Femur (tissue), 1 donor: Measurements from ENCODE around the gene EXOSC2.
"Not testable (repeated sequence)": the region's sequence is repeated elsewhere in the genome, so short reads cannot be mapped to it uniquely, and the experiment has no call there.

ENCODE experiments used
- DNase-seq: peaks from one replicate; pipeline ENCODE4 v3.0.0-alpha.2; 2017

Gene EXOSC2

DNA sequence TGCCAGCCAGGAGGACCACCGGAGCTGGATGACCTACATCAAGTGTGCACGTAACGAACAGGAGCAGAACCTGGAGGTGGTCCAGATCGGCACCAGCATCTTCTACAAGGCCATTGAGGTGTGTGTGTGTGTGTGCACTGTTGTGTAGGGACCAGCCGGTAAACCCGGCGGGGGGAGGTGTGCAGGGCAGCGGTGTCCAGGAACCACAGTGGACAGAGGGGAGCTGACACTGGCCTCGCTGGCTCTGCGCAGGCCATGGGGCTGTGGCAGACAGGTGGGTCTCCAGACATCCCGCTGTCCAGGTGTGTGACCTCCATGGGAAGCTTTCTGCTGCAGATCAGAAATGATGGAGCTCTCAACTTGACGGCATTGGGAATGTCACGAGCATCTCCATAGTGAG, 25.4 kb upstream of the EXOSC2 start:
- DNase-seq: no peak

DNA sequence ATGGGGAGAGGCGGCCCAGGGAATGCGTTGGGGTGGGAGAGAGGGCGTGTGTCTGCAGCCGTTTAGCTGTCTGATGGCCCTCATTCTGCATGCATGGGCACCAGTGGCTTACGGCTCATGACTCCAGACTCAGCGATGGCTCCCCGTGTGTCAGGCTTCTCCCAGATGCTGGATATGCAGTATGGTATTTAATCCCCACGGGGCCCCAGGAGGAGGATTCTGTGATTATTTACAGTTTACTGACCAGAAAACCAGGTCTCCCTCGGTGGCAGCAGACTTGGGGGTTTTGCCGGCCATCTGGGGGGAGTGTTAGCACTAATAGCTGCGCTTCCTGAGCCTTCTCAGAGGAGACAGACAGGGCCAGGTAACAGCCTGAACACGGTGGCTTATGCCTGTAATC, 24.9 kb upstream of the EXOSC2 start:
- no peak for DNase-seq

DNA sequence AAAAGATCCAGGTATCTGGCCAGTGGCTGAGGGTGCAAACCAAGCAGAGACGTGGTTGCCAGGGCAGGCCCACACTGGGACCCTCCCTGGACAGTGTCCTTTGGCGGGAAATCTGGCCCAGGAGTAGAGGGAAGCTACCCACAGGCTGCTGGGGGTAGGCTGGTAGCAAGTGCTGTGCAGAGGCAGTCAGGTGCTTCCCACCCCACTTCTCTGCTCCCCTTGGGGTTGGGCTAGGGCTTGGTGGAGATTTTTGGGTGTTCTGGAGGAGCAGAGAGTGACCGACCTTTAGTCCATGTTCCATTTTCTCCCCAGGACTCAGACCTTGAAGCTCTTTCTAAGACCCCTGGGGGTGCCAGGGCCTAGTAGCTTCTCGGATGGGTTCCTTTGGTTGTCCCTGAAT, 23.6 kb upstream of the EXOSC2 start:
- no peak for DNase-seq

DNA sequence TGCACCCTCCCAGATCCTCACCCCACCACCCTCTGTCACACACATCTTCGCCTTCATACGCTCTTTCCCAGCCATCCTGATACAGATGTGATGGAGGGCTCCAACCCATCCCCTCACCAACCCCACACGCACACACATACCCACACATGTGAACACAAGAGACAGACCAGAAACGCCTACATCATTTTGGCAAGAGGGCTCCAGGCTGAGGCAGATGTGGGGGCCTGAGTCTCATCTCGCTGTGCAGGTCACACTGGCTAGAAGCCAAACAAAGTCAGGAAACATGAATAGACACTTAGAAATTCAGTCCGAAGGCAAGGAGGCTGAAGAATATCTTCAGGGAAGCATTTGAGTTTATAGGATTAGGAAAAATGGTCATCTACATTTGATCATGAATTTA, 22.9 kb upstream of the EXOSC2 start:
- DNase-seq: no peak

DNA sequence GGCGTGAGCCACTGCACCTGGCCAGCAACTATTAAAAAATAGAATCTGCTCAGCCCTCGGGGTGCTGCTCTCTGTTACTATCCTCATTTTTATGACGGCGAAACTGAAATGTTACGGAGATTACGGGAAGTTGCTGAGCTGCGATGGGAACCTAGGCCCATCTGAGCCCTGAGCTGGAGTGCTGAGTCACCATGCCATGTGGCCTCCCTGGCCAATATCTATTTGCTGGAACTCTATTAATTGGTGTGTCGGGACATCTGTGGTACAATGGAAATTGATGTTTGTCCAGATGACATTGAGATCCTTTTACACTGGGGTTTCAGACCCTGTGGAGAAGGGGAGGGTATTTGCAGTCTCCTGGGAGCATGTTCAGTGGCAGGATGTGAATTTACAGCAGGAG, 21.1 kb upstream of the EXOSC2 start:
- DNase-seq: no peak

DNA sequence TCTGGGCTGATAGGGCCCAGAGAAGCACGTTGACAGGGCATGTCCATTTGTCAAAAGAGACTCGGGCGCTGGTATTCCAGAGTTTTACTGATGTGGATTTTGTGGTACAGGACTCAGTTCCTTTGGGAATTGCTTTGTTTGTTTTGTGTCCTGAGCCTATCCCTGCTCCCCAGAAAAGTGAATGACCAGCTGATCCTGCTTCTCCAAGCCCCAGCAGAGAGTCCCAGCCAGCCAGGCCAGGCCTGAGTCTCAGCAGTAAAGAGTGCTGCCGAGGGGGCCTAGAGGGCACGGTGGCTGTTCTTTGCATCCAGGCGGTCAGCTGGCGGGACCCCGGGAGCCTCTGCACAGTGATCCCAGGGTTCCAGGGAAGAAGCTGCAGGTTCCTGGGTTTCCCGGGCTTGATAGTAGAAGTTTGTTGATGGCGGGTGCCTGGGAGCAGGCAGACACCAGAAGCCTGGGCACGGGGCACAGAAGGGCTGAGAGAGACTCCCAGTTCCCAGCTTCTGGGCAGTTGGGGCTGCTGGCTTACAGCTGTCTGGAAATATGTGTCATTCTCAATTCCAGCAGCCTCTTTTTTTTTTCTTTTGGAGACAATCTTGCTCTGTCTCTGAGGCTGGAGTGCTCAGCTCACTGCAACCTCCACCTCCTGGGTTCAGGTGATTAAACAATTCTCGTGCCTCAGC, 20.5 kb upstream of the EXOSC2 start:
- DNase-seq: no peak

DNA sequence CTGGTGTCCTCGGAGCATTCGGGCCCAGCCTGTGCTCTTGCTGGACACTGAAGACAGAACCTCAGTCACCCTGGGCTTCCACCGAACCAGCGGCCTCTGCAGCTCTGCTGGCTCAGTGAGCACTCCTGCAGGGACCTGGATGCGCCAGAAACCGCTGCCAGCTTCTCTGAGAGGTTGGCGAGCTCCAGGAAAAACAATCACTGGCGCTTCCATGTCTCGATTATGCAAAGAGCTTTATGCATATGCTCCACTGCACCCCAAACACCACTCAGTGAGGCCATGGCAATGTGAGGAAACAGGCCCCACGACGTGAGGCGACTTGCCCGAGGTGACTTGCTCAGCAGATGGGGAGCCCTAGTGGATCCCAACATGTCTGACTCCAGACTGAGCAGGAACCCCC, 18.2 kb upstream of the EXOSC2 start:
- no peak for DNase-seq

DNA sequence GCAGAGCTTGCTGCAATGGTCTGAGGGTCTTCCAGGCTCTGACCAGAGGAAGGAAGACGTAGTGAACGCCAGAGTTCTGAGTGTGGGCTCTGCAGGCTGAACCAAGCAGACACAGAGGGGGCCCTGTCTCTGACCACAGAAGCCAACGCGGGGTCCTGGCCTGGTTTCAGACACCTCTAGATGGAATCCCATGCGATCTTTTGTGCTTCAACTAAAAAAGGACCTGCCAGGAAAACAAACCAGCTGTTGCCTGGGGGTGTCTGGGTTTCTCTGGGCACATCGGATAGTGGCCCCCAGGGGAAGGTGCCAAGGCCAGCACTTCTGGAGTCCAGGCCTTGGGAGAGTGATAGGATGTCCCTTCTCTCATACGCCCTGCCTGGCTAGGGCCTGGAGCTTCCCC, 16.3 kb upstream of the EXOSC2 start:
- no peak for DNase-seq

DNA sequence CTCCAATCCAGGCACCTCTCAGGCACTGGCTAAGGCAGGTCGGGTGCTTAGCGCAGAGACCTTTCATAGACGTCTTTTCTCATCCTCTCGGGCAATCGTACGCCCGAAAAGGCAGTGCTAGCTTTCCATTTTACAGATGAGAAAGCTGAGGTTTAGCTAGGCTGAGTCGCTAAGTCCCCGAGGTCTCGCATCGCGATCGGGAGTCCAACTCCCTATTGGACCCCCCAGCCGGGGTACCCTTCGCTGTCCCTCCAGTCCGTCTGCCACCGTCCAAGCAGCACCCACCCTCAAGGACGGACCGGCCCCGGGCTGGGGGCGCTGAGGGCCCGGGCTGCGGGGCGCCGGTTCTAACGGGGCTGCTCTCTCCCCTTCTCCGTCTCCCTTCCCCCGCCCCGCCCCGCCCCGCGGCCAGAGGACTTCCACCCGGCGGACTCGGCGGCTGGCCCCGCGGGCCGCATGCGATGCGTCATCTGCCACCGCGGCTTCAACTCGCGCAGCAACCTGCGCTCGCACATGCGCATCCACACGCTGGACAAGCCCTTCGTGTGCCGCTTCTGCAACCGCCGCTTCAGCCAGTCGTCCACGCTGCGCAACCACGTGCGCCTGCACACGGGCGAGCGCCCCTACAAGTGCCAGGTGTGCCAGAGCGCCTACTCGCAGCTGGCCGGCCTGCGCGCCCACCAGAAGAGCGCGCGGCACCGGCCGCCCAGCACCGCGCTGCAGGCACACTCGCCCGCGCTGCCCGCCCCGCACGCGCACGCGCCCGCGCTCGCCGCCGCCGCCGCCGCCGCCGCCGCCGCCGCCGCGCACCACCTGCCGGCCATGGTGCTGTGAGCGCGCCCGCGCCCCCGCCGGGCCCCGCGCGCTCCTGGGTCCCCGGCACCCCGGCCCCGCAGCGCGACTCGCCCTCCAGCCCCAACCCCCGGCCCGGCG, 12.5 kb upstream of the EXOSC2 start:
- DNase-seq: peak; percentile 78

DNA sequence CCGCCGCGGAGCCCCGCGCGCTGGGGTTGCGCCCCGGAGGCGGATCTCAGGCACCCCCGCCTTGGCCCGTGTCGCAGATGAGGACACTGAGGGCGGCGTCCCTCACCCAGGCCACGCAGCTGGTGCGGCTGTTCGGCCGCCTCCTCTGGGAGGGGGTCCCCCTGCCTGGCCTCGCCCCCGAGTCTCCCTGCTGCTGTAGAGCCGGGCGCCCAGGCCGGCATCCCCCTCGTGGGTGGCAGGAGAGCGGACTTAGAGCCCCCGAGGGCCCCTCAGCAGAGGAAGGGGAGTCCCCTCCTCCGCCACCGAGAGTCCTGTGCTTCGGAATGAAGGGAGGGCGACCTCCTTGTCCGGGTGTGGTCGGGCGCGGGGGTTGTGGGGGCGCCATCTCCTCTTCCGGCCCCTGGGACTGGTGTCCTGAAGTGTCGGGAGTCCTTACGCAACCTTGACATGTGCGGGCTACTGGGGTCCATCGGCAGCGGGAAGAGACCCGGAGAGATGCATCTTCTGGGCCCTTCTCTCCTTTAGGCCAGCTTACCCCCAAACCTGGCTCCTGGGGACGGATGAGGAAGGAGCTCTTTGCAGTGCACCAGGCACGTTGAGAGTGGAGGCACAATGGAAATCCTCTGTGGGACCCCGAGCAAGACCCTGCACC, 11.7 kb upstream of the EXOSC2 start:
- no peak for DNase-seq

DNA sequence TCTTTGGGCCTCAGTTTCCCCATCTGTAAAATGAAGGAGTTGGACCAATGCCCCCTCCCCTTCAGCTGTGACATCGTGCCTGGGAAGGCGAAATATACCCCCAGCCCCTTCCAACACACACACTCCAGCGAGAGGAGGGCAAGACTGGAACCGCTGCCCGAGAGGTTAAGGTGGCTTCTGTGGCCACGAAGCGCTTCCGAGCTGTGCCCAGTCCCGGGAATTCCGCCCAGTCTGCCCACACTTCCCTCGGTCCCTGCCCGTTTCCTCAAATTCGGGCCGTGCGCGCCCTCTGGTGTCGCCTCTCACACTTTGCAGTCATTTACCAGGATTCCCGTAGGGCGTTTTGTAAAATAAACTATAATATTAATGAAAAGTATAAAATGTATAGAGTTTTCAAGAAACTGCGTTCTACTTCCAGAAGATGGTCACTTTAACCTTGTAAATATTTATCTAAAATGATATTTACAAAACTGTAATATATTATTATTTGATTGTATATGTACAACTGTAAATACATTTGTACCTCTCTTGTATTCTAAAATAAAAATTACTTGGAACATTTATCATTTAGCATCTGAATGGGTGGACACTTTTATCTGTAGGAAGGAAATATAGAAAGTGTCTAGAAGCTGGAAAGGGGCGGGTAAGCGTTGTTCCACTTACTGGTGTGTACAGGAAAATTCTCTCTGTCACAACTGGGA, 11.0 kb upstream of the EXOSC2 start:
- DNase-seq: peak; percentile 78

DNA sequence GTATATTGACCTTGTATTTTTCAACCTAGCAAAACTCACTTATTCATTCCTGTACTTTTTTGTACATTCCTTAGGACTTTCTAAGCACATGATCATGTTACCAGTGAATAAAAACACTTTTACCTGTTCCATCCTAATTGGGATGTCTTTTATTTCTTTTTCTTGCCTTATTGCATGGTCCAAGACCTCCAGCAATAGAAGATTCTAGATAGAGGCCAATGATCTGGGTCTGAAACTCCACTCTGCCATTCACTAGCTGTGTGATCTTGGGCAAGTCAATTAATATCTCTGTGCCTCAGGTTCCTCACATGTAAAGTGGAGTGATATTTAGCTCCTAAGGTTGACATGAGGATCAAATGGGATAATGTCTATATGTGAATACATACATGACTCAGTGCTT, 8.5 kb upstream of the EXOSC2 start:
- DNase-seq: no peak

DNA sequence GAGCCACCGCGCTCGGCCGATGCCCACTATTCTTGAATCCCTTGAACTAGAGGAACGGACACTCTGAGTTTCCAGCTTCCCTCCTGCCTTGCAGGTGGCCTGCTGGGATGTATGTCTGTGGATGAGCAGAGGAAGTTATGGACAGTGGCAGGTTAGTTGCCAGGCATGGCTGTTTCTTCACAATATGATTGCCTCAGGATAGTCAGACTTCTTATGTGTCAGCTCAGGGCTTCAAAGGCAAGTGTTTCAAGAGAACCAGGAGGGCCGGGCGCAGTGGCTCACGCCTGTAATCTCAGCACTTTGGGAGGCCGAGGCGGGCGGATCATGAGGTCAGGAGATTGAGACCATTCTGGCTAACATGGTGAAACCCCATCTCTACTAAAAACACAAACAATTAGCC, 7.6 kb upstream of the EXOSC2 start:
- not testable (repeated sequence) for DNase-seq

DNA sequence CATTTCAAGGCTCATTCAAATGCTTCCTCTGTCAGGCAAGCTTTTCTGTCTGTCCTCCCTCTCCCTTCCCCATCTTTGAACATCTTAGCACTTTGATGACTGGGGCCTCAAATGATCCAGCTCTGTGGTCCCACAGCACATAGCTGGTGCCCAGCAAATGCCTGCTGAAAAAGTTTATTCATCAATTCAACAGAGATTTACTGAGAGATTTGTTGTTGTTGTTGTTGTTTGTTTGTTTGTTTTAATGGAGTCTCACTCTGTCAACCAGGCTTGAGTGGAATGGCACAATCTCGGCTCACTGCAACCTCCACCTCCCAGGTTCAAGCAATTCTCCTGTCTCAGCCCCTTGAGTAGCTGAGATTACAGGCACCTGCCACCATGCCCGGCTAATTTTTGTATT, 6.0 kb upstream of the EXOSC2 start:
- DNase-seq: no peak

DNA sequence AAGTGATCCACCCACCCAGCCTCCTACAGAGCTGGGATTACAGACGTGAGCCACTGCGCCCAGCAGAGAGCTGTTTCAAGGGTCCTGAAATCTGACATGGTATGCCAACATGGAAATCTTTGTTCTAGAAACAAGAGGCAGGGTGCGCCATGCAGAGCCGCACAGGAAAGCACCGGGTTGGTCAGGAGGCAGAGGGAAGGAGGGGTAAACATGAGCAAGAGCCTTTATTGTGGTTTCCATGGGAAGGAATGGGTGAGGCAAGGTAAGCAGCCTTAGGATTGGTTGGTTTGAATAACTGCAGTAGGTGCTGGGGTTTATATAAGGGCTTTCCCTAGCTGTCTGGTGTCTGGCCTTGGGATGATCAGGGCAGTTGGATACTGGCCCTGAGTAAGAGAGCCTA, 5.5 kb upstream of the EXOSC2 start:
- no peak for DNase-seq

DNA sequence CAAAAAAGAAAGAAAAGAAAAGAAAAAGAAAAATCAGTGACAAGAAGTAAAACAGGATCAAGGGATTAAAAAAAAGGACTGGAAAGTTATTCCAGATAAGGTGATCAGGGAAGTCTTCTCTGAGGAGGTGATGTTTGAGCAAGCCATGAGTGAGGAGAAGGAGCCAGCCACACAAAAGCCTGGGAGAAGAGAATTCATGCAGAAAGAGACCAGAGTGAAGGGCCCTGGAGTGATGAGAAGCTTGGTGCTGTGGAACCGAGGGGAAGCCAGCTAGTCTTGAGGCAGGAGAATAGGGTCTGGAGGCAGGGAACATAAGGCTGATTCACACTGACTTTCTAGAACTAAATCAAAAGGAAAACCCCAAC, 4.0 kb upstream of the EXOSC2 start:
- no peak for DNase-seq

DNA sequence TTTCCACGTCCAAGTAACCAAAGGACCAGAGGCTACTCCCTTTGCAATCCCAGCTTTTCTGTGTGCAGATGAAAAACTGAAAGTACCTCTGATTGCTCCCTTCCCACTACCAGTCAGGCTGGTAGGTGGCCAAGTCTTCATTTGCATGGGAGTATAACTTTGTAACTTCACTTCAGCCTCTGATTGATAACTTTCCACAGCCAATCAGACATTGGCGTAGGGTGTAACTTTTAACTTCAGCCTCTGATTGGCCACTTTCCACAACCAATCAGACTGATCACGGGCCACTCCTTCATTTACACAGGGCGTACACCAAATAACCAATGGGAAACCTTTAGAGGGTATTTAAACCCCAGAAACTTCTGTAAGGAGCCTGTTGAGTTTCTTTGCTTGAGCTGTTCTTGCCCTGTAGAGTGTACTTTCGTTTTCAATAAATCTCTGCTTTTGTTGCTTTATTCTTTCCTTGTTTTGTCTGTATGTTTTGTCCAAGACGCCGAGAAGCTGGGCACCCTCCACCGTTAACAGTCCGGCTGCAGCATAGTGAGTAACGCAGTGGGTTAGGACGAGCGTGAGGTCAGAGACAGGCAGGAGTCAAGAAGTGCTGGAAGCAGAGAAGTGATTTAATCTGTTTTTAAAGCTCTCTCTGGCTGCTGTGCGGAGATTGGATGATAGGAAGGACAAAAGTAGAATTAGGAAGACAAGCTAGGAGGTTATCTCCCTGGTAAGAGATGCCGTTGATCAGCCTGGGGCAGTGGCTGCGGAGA, 3.5 kb upstream of the EXOSC2 start:
- DNase-seq: peak; percentile 71

DNA sequence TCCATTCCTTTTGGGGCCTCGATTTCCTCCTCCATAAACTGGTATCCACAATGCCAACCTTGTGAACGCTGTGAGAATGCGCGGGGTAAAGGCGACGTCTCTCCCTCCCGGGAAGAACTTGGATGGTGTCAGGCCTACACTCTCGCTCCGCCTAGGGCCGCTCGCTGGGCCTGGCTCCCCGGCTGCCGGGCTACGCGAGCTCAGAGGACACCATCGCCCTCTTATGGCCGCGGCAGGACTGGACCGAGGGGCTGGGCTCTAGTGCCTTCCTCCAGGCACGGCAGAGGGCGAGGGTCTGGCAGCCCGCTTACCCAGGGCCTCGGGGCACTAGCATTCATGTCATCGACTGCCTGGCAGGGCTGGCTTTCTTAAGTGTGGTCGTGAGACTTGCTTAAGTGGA, 1.3 kb upstream of the EXOSC2 start:
- DNase-seq: peak; percentile 52

DNA sequence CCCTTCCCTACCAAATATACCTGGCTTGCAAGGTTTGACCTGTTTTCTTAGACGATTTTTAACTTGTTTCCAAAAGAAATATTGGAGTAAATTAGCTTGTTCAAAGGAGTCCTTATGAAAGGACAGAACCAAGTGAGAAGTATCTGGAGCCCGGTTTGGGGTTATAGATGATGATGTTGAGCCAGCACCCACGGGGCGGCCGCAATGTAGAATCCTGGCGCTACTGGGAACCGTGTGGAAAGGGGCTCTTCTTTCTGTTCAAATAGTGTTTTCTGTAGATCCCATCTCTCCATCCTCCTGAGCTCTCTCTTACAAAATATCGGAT, 517 bp upstream of the EXOSC2 start:
- no peak for DNase-seq

DNA sequence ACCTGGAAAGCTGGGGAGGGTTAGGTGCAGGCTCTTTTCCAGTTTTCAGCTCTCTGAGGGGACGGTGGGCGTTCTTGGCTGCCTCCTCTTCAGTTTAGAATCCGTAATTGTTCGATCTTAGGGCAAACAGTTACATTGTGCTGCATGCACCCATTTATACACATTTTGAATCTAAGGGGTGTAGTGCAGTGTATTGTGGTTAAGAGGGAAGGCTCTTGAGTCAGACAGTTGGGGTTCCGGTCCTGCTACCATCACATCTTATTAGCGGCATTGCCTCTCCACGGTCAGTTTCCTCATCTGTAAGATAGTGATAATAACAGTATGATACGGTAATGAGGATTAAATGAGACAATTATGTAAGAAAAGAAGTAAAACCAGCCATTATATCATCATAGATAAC, 625 bp downstream of the EXOSC2 start:
- DNase-seq: no peak

DNA sequence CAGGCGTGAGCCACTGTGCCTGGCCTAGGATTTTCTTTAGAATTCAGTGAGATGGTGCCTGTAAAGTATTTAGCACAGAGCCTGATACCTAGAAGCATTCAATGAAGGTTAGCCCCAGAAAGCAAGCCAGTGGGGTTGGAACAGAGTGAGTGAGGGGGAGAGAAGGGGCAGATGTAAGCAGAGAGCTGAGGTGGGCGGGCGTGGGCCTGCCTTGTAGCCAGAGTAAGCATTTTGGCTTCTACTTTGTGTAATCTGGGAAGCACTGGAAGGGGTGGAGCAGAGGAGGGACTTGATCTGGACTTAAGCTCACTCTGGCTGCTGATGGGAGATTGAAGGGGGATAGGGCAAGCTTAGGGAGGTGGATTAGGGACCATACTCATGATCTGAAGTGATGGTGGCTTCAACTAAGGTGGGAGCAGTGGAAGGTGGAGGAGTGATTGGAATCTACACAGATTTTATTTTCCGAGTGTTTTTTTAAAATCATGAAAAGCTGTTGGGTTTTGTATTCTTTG, 2.6 kb downstream of the EXOSC2 start:
- no peak for DNase-seq

DNA sequence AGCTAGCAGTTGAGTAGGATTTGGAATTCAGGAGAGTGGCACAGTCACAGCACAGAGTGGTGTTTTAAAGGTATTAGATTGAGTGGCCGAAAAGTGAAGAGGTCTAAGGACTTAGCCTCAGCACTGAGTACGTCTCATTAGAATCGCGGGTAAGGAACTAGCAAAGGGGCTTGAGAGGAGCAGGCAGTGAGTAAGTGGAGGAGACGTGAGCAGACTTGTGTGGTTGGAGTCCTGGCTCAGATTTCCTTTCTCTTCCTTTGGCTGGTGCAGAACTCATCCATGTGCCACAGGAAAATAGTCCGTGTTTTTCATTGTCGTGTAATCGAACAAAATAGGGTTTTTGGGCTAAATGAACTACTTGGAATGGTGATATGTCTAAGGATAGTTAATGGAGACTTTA, 3.4 kb downstream of the EXOSC2 start:
- DNase-seq: no peak

DNA sequence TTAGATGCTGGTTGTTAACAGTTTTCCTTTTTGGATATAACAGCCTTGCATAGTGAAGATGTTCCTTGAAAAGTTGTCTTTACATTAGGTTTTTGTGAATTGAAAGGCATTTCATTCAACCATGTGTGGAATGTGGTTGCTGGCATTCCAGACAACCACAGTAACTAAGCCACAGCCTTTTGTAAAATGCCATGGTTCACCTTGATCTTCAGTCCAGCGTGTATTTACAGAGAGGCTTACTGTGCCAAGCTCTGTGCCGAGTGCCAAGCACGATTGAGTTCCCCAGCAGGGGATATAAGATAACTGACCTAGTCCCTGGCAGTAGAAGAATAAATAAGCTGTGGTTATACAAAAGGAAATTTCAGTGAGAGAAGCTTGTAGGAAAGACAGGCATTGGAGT, 4.9 kb downstream of the EXOSC2 start:
- DNase-seq: no peak
